GM18858 (cell line): Measurements from ENCODE around the gene FAM181B.

ENCODE experiments used
- ATAC-seq: cut with Tn5 transposase; IDR thresholded peaks from one replicate; pipeline ENCODE4 v1.9.1; 2021; ENCODE audit not compliant: unreplicated experiment

The FAM181B gene, protein sequence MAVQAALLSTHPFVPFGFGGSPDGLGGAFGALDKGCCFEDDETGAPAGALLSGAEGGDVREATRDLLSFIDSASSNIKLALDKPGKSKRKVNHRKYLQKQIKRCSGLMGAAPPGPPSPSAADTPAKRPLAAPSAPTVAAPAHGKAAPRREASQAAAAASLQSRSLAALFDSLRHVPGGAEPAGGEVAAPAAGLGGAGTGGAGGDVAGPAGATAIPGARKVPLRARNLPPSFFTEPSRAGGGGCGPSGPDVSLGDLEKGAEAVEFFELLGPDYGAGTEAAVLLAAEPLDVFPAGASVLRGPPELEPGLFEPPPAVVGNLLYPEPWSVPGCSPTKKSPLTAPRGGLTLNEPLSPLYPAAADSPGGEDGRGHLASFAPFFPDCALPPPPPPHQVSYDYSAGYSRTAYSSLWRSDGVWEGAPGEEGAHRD

GRCh38 chr11:82733444-82734119 is at the start of gene FAM181B:
FAM181B (minus strand) TSS chr11:82733864; CDS start chr11:82733729, 135 bp downstream.
- ATAC-seq = no peak

DNA sequence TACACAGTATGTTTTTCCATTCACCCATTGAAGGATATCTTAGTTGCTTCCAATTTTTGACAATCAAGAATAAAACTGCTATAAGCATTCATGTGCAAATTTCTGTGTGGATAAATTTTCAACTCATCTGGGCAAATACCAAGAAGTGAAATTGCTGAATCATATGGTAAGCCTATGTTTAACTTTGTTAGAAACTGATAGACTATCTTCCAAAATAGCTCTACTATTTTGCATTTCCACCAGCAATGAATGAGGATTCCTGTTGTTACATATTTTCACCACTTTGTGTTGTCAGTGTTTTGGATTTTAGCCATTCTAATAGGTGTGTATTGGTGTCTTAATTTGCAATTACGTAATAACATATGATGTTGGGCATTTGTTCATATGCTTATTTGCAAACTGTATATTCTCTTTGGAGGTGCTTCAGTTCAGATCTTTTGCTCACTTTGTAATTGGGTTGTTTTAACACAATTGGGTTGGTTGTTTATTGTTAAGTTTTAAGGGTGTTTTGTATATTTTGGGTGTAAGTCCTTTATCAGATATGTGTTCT is 49.2 kb upstream of the FAM181B start:
- no peak for ATAC-seq

DNA sequence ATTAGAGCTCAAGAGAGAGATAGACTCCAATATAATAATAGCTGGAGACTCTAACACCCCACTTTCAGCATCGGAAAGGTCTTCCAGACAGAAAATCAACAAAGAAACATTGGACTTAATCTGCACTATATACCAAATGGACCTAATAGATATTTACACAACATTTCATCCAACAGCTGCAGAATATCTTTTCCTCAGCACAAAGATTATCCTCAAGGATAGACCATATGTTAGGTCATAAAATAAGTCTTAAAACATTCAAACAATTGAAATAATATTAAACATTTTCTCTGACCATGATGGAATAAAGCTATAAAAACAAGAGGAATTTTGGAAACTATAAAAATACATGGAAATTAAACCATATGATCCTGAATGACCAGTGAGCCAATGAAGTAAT is 45.1 kb upstream of the FAM181B start:
- no peak for ATAC-seq

- ATAC-seq = no peak
These were observed 42.7 kb upstream of the FAM181B start for GRCh38 chr11:82776377-82776776.

GRCh38 chr11:82775736-82776346 is 42.2 kb upstream of the FAM181B start:
- ATAC-seq = peak; percentile 97

- no peak for ATAC-seq
These were observed 41.6 kb upstream of the FAM181B start for GRCh38 chr11:82775218-82775617.

- no peak for ATAC-seq
These were observed 38.1 kb upstream of the FAM181B start for GRCh38 chr11:82771781-82772180.

DNA sequence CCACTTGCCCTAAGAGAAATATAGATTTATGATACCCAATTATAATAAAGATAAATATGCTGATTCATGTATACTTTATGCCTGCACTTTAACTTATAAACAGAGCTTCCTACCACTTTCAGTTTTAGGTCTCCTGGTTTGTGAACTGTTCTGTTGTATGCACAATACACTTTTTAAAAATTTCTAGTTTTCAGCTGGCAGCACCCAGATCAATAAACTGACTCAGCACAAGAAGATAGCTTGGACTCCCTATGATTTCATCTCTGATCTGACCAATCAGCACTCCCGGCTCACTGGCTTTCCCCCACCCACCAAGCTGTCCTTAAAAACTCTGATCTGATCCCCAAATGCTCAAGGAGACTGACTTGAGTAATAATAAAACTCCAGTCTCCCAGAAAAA is 33.5 kb upstream of the FAM181B start:
- ATAC-seq = no peak

- ATAC-seq = no peak
These were observed 31.9 kb upstream of the FAM181B start for GRCh38 chr11:82765466-82766034.

GRCh38 chr11:82763167-82763566 is 29.5 kb upstream of the FAM181B start:
- ATAC-seq = no peak

GRCh38 chr11:82759649-82760048 is 26.0 kb upstream of the FAM181B start:
- no peak for ATAC-seq

DNA sequence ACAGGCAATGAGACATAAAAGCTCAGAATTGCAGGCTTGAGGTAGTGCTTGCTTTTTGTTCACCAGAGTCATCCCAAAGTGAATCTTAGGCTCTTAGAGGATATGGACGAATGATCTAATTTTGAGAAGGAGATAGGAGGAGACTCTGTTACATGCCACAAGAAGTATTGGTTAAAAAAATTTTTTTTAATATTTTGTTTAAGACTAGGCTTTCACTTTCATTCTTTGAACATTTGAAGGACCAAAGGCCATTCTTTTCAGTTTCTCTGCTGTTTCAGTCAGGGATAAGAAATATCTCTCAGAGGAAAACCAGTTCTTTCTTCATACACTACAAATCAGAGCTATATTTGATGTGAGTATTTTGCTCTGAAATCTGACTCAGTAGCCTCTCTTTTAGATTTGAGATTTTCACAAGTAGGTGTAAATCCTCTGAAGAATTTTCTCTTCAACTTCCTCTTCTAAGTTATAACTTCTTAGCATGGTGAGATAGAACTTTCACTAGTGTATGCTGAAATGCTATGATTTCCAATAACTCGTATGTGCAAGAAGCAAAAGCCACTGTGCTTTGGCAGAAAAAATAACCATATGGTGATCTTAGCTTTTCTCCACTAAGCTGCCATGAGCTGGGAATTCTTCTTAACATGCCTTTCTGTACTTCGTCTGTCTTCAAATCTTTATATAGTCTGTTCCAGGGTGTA is 24.1 kb upstream of the FAM181B start:
- no peak for ATAC-seq

- no peak for ATAC-seq
These were observed 23.3 kb upstream of the FAM181B start for GRCh38 chr11:82756765-82757639.

DNA sequence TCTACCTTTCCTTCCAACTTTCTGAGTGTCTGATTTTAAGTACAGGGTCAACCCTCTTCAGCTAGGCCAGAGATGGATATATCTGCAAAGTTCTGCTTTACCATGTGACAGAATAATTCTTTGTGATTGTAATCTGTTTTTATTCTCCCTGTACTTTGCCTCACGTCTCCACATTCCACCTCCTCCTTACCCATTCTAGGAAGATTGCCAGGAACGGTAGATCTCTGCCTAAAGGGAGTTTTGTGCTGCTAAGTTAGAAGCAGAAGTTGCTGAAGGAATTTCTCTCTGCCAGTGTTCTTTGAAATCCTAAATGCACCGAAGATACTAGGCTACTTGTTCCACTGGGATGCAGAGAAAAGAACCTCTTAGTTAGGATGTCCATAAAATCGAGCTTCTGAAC is 20.7 kb upstream of the FAM181B start:
- no peak for ATAC-seq

DNA sequence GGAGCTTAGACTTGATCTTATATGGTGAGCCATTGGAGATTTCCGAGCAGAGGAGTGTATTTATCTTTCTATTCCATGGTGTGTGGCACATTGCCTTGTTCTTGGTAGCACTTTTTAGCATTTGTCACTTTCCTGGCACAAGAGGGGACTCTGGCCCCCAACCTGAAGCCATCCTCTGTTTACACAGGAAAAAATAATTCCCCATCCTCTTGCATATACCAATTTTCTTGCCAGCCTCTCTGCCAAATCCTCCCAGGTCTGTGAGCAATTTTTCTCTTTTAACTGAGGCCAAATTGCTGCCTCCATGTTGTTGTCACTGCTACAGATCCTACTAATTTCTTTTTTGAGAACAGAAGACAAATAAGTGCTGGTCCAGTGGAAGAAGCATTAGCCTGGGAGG is 20.3 kb upstream of the FAM181B start:
- no peak for ATAC-seq

DNA sequence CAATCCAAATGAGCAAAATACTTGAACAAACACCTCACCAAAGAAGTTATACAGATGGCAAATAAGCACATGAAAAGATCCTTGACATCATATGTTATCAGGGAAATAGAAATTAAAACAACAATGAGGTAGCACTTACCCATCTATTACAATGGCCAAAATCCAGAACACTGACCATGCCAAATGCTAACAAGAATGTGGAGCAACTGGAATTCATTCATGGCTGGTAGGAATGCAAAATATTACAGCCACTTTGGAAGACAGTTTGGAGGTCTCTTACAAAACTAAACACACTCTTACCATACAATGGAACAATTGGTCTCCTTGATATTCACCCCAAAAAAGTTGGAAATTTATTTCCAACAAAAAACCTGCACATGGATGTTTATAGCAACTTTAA is 19.1 kb upstream of the FAM181B start:
- ATAC-seq = no peak

GRCh38 chr11:82750643-82751139 is 17.0 kb upstream of the FAM181B start:
- no peak for ATAC-seq

DNA sequence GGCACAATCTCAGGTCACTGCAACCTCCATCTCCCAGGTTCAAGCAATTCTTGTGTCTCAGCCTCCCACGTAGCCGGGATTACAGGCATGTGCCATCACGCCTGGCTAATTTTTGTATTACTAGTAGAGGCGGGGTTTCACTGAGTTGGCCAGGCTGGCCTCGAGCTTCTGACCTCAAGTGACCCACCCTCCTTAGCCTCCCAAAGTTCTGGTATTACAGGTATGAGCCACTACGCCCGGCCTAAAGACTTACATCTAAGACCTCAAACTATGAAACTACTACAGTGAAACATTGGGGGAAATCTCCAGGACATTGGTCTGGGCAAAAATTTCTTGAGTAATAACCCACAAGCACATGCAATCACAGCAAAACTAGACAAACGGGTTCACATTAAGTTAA is 13.8 kb upstream of the FAM181B start:
- no peak for ATAC-seq

DNA sequence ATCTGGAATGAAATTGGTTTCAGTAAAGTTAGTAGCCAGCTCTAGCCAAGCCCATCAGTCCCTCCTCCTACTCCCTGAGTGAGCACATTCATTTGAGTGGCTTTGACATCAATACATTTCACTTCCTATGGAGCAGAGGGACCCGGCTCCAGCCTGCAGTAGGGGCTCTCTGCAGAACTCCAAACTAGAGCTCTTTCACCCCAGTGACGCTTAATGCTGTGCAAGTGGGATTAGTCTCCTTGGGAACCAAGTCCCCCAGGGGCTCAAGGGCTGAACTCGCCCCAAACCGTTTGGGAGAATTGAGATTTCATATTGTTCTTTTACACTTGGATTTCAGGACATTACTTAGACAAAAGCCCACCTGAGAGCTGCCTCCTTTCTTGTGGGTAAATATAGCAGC is 4.4 kb upstream of the FAM181B start:
- ATAC-seq = no peak

GRCh38 chr11:82734120-82734479 is 436 bp upstream of the FAM181B start:
- ATAC-seq = no peak
